GM23248 (cell line): ENCODE data around the gene TRPM1. TPM values are rescaled to one million over a fixed set of nuclear protein-coding genes. Genes with fewer than 3 reads are reported as not detected.

Source experiments
- DNase-seq: peaks from one replicate; pipeline ENCODE4 v3.0.0-alpha.2; 2015
- H2AFZ ChIP-seq: fragments of 200-600 bp; sonication (generic); 2 replicates; pipeline ENCODE4 v1.6.1; 2016; ENCODE audit warnings: antibody characterized with exemption
- H3F3A ChIP-seq: fragments of 200-600 bp; sonication (generic); 2 replicates; pipeline ENCODE4 v1.6.1; 2016; ENCODE audit warnings: mild to moderate bottlenecking, antibody characterized with exemption, mixed run types; ENCODE audit not compliant: insufficient read depth
- H3K27ac ChIP-seq: fragments of 200-600 bp; sonication (generic); 2 replicates; pipeline ENCODE4 v1.5.1; 2016; ENCODE audit warnings: mild to moderate bottlenecking
- H3K27me3 ChIP-seq: fragments of 200-600 bp; sonication (generic); replicated peaks from 2 replicates; pipeline ENCODE4 v1.6.1; 2016; ENCODE audit warnings: mild to moderate bottlenecking; ENCODE audit not compliant: insufficient read depth
- H3K36me3 ChIP-seq: fragments of 200-600 bp; sonication (generic); 2 replicates; pipeline ENCODE4 v1.6.1; 2016; ENCODE audit warnings: low read depth, mild to moderate bottlenecking
- H3K4me1 ChIP-seq: fragments of 200-600 bp; sonication (generic); 2 replicates; pipeline ENCODE4 v1.6.1; 2016; ENCODE audit warnings: mild to moderate bottlenecking; ENCODE audit not compliant: insufficient read depth
- H3K4me2 ChIP-seq: fragments of 200-600 bp; sonication (generic); one replicate; pipeline ENCODE4 v1.6.1; 2016; ENCODE audit warnings: mild to moderate bottlenecking; ENCODE audit not compliant: unreplicated experiment
- H3K4me3 ChIP-seq: fragments of 200-600 bp; sonication (generic); 2 replicates; pipeline ENCODE4 v1.5.1; 2016; ENCODE audit warnings: mild to moderate bottlenecking
- H3K79me2 ChIP-seq: fragments of 200-600 bp; sonication (generic); 2 replicates; pipeline ENCODE4 v1.6.1; 2016; ENCODE audit warnings: mild to moderate bottlenecking; ENCODE audit not compliant: insufficient read depth
- H3K9ac ChIP-seq: fragments of 200-600 bp; sonication (generic); 2 replicates; pipeline ENCODE4 v1.6.1; 2016; ENCODE audit warnings: mild to moderate bottlenecking
- H3K9me2 ChIP-seq: fragments of 200-600 bp; sonication (generic); 2 replicates; pipeline ENCODE4 v1.6.1; 2016; ENCODE audit warnings: mixed run types, mild to moderate bottlenecking, moderate library complexity; ENCODE audit not compliant: insufficient read depth
- H3K9me3 ChIP-seq: fragments of 200-600 bp; sonication (generic); one replicate; pipeline ENCODE4 v1.6.1; 2017; ENCODE audit warnings: low read depth
- H4K20me1 ChIP-seq: fragments of 200-600 bp; sonication (generic); 2 replicates; pipeline ENCODE4 v1.6.0; 2016; ENCODE audit not compliant: insufficient read depth
- EZH2 ChIP-seq: fragments of 200-600 bp; sonication (generic); IDR thresholded peaks from 2 replicates; pipeline ENCODE4 v1.6.1; 2018; ENCODE audit warnings: antibody characterized with exemption, mild to moderate bottlenecking; ENCODE audit not compliant: insufficient read depth, poor library complexity, severe bottlenecking
- EZH2phosphoT487 ChIP-seq: fragments of 200-600 bp; sonication (generic); IDR thresholded peaks from 2 replicates; pipeline ENCODE4 v1.6.1; 2018; ENCODE audit warnings: antibody characterized with exemption, moderate library complexity, mild to moderate bottlenecking, low read depth; ENCODE audit not compliant: insufficient read depth
- WGBS, 2 experiments: methylation state at CpG; one replicate each; pipeline ENCODE4 v1.1.6; 2015 to 2017; ENCODE audit warnings: low lambda C conversion rate in 2 of 2, low coverage in 1 of 2; ENCODE audit errors: missing lambda C conversion rate in 2 of 2; 5-methylcytosine and 5-hydroxymethylcytosine counted together
- in situ Hi-C: fragments of 300-500 bp; cut with MboI; formaldehyde crosslinking; loops from 2 replicates; pipeline ENCODE4 v1.15.0; 2020
- polyA plus RNA-seq: library from polyadenylated mRNA; unstranded; fragments of >200 nt; fragmentation: Nextera tagmentation; extraction: Ambion mirVana; gene quantifications from 2 replicates; pipeline ENCODE4 v1.2.1, GENCODE V29; 2016
- total RNA-seq: library from RNA; depleted of rRNA; stranded (reverse); fragments of >200 nt; shearing (Covaris generic); gene quantifications from 2 replicates; pipeline ENCODE4 v1.2.3, GENCODE V29; 2014

The TRPM1 gene
- total and polyA plus RNA-seq, 2 experiments from 2014 or later = not detected

DNA sequence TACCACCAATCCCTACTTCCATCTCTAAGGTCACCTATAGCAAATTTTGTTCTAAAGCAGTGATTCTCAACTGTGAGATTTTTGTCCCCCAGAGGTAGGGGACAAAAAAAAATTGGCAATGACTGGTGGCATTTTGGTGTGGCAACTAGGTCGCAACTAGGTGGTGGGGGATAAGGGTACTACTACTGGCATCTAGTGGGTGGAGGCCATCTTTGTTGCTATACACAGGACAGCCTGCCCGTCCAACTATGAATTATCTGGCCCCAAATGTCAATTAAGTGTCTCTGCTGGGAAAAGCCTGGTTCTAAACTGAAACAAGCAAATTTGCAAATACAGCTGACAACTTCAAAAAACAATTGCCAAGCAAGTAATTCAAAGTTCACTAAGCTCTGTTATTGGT lies 111.5 kb downstream of the TRPM1 start:
- in situ Hi-C loops = no loop called here
- Histone ChIP-seq H3K4me1 (peaks cover 15% of the 10 kb centered on the region), H3K36me3 (no peaks in the 10 kb centered on the region), H3K9ac (peak overlapping the region; percentile 88), H3K79me2 (peaks cover 52% of the 10 kb centered on the region), H2AFZ (peak overlapping the region; percentile 86), H3K4me3 (peak overlapping the region; percentile 94), H3K9me2 (no peaks in the 10 kb centered on the region), H3K27ac (no peak overlapping the region), H3K4me2 (peak overlapping the region; percentile 92), H3K9me3 (no peaks in the 10 kb centered on the region), H4K20me1 (no peaks in the 10 kb centered on the region), H3F3A (0 out of 2 replicates have a peak, but pooled peaks cover 9% of the 10 kb centered on the region), H3K27me3 (no peaks in the 10 kb centered on the region)
- TF ChIP-seq EZH2phosphoT487 (no peak), EZH2 (no peak)
- DNase-seq = peak; percentile 19
- 31% methylated on average over 2 of the region's 2 CpGs for WGBS, 2 experiments

DNA sequence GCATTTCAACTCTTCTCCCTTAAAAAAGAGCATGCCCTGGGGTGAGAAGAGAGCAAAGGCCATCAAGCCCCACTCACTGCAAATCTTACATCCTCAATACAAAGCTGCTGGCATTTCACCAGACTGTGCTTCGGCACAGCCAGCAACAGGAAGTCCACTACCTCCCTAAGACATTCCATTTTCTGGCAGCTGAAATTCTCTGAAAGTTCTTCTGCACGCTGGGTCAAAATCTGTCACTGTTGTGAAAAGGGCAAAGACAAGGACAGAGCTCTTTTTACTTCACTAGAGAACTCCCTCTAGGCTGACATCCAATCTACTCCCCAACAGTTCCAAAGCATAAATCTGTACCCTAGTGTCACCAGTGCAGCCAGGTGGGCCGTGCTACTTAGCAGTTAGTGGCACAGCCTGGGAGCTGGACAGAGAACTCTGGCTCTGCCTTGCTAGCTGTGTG lies 116.4 kb downstream of the TRPM1 start:
- Histone ChIP-seq H3K9ac (no peak overlapping the region), H3K27ac (no peak overlapping the region), H3K4me3 (no peak overlapping the region), H4K20me1 (0 out of 2 replicates have a peak, but pooled peaks cover 5% of the 10 kb centered on the region), H2AFZ (no peak overlapping the region), H3K4me1 (peaks cover 14% of the 10 kb centered on the region), H3K9me2 (no peaks in the 10 kb centered on the region), H3K4me2 (no peak overlapping the region), H3K79me2 (peaks cover 88% of the 10 kb centered on the region), H3K36me3 (no peaks in the 10 kb centered on the region), H3K27me3 (no peaks in the 10 kb centered on the region), H3K9me3 (no peaks in the 10 kb centered on the region), H3F3A (0 out of 2 replicates have a peak, but pooled peaks cover 2% of the 10 kb centered on the region)
- TF ChIP-seq EZH2phosphoT487 = no peak
- no peak for TF ChIP-seq EZH2
- peak; percentile 34 for DNase-seq
- WGBS, 2 experiments = 41 to 47% methylated on average over 3 of the region's 3 CpGs
- in situ Hi-C loops = no loop called here

DNA sequence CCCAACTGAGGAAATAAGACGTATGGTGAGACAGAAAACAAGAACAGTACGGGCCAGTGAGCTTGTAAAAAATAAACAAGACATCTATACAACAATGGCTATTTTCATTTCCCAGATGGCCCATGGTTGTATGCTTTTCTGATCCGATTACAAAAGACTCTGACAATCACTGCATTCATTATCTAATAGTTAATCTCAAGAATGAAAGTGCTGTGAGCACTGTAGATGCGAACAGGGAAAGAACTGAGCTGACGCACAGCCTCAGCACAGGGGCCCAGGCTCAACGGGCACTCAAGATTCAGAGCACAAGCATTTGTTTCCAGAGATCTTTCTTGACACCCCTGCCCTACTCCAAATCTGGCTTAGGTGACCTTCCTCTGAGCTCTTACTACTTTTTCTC lies 117.0 kb downstream of the TRPM1 start:
- H3K27ac ChIP-seq = no peak overlapping the region
- no peaks in the 10 kb centered on the region for H3K27me3 ChIP-seq

GRCh38 chr15:30984118-30984517 lies 117.4 kb downstream of the TRPM1 start:
- H2AFZ ChIP-seq = no peak overlapping the region
- 94 to 95% methylated on average over 3 of the region's 3 CpGs for WGBS, 2 experiments
- peak; percentile 2 for DNase-seq
- H3K4me1 ChIP-seq = peaks cover 9% of the 10 kb centered on the region; the same call in 1 of the 2 replicates
- H3F3A ChIP-seq = no peaks in the 10 kb centered on the region
- no peaks in the 10 kb centered on the region; the same call in 1 of the 2 replicates for H3K36me3 ChIP-seq
- in situ Hi-C loops = no loop called here
- TF ChIP-seq EZH2phosphoT487 = no peak
- TF ChIP-seq EZH2 = no peak
- H3K9me3 ChIP-seq = no peaks in the 10 kb centered on the region
- no peak overlapping the region for H3K4me3 ChIP-seq
- 0 out of 2 replicates have a peak, but pooled peaks cover 6% of the 10 kb centered on the region for H4K20me1 ChIP-seq
- no peaks in the 10 kb centered on the region for H3K27me3 ChIP-seq
- H3K9ac ChIP-seq = no peak overlapping the region
- no peaks in the 10 kb centered on the region for H3K9me2 ChIP-seq
- no peak overlapping the region for H3K4me2 ChIP-seq
- H3K79me2 ChIP-seq = peaks cover 89% of the 10 kb centered on the region
- H3K27ac ChIP-seq = no peak overlapping the region

More for the DNA sequence above, 117.0 kb downstream of the TRPM1 start:
- TF ChIP-seq EZH2 (no peak), EZH2phosphoT487 (no peak)
- H3K9me2 ChIP-seq = no peaks in the 10 kb centered on the region
- 71 to 79% methylated on average over 6 of the region's 6 CpGs for WGBS, 2 experiments
- no peaks in the 10 kb centered on the region for H3F3A ChIP-seq
- 0 out of 2 replicates have a peak, but pooled peaks cover 5% of the 10 kb centered on the region for H4K20me1 ChIP-seq
- H3K9me3 ChIP-seq = no peaks in the 10 kb centered on the region
- in situ Hi-C loops = no loop called here
- no peak overlapping the region for H3K4me2 ChIP-seq
- H2AFZ ChIP-seq = no peak overlapping the region
- no peaks in the 10 kb centered on the region; the same call in 1 of the 2 replicates for H3K36me3 ChIP-seq
- no peak overlapping the region for H3K9ac ChIP-seq
- DNase-seq = no peak
- H3K4me3 ChIP-seq = no peak overlapping the region
- peaks cover 88% of the 10 kb centered on the region for H3K79me2 ChIP-seq
- H3K4me1 ChIP-seq = peaks cover 9% of the 10 kb centered on the region; the same call in 1 of the 2 replicates
